MM.1S (cell line): ENCODE results near the gene GPR26.

Source experiments
- DNase-seq: peaks from one replicate; pipeline ENCODE4 v3.0.0-alpha.2; 2015
- H2AFZ ChIP-seq: fragments of 300-600 bp; sonication (generic); 2 replicates; pipeline ENCODE4 v1.6.0; 2016; ENCODE audit warnings: antibody characterized with exemption, low read length
- H3F3A ChIP-seq: fragments of 300-600 bp; sonication (generic); 2 replicates; pipeline ENCODE4 v1.6.1; 2016; ENCODE audit warnings: mild to moderate bottlenecking, antibody characterized with exemption, low read length, moderate library complexity, mixed read lengths; ENCODE audit not compliant: insufficient read depth
- H3K27ac ChIP-seq: fragments of 300-600 bp; sonication (generic); 2 replicates; pipeline ENCODE4 v1.5.1; 2016; ENCODE audit warnings: mild to moderate bottlenecking, low read length
- H3K27me3 ChIP-seq: fragments of 300-600 bp; sonication (generic); replicated peaks from 2 replicates; pipeline ENCODE4 v1.6.0; 2016; ENCODE audit warnings: low read length; ENCODE audit not compliant: insufficient read depth
- H3K36me3 ChIP-seq: fragments of 300-600 bp; sonication (generic); replicated peaks from 2 replicates; pipeline ENCODE4 v1.6.1; 2016; ENCODE audit warnings: mild to moderate bottlenecking, low read length, mixed read lengths; ENCODE audit not compliant: insufficient read depth
- H3K4me1 ChIP-seq: fragments of 300-600 bp; sonication (generic); 2 replicates; pipeline ENCODE4 v1.6.1; 2016; ENCODE audit warnings: low read length, mixed read lengths
- H3K4me2 ChIP-seq: fragments of 300-600 bp; sonication (generic); 2 replicates; pipeline ENCODE4 v1.6.0; 2016; ENCODE audit warnings: low read depth, low read length
- H3K4me3 ChIP-seq: fragments of 300-600 bp; sonication (generic); 2 replicates; pipeline ENCODE4 v1.5.1; 2016; ENCODE audit warnings: low read length, mixed read lengths
- H3K79me2 ChIP-seq: fragments of 300-600 bp; sonication (generic); 2 replicates; pipeline ENCODE4 v1.6.1; 2016; ENCODE audit warnings: mixed run types, low read length, mixed read lengths
- H3K9ac ChIP-seq: fragments of 300-600 bp; sonication (generic); 2 replicates; pipeline ENCODE4 v1.6.1; 2016; ENCODE audit warnings: low read length, mixed read lengths
- H3K9me2 ChIP-seq: fragments of 300-600 bp; sonication (generic); replicated peaks from 2 replicates; pipeline ENCODE4 v1.6.1; 2016; ENCODE audit warnings: mild to moderate bottlenecking, low read length, mixed read lengths; ENCODE audit not compliant: insufficient read depth
- H3K9me3 ChIP-seq: fragments of 300-600 bp; sonication (generic); replicated peaks from 2 replicates; pipeline ENCODE4 v1.6.1; 2016; ENCODE audit warnings: mild to moderate bottlenecking, low read length, mixed read lengths; ENCODE audit not compliant: insufficient read depth
- H4K20me1 ChIP-seq: fragments of 300-600 bp; sonication (generic); 2 replicates; pipeline ENCODE4 v1.6.1; 2016; ENCODE audit warnings: mild to moderate bottlenecking, low read length, moderate library complexity, mixed read lengths; ENCODE audit not compliant: insufficient read depth
- EZH2 ChIP-seq: fragments of 300-600 bp; sonication (generic); optimal IDR thresholded peaks from 2 replicates; pipeline ENCODE3; 2017; ENCODE audit warnings: low read depth, mild to moderate bottlenecking, antibody characterized with exemption, low read length, mixed read lengths
- EZH2phosphoT487 ChIP-seq: fragments of 300-600 bp; sonication (generic); IDR thresholded peaks from 2 replicates; pipeline ENCODE4 v1.6.1; 2018; ENCODE audit warnings: antibody characterized with exemption, low read length
- TF ChIP-seq, protein P1 (sequence below): fragments of 300-600 bp; sonication (generic); IDR thresholded peaks from 2 replicates; pipeline ENCODE4 v1.5.1; 2016; ENCODE audit warnings: antibody characterized with exemption, low read length, mixed read lengths

GPR26 gene, protein sequence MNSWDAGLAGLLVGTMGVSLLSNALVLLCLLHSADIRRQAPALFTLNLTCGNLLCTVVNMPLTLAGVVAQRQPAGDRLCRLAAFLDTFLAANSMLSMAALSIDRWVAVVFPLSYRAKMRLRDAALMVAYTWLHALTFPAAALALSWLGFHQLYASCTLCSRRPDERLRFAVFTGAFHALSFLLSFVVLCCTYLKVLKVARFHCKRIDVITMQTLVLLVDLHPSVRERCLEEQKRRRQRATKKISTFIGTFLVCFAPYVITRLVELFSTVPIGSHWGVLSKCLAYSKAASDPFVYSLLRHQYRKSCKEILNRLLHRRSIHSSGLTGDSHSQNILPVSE

GRCh38 chr10:123666318-123667236 lies at the start of gene GPR26:
TSS of gene GPR26 (plus strand) at chr10:123666355. CDS start at chr10:123666408, 53 bp downstream.
- H2AFZ ChIP-seq, result no peak within 1 kb of the TSS
- H3K4me1 ChIP-seq, result no peaks in the 10 kb centered on the region
- H3K4me3 ChIP-seq, result no peak within 1 kb of the TSS
- no peak within 1 kb of the TSS for H3K9ac ChIP-seq
- H3K79me2 ChIP-seq, result no peaks in the 10 kb centered on the region
- no peak within 1 kb of the TSS for H3K4me2 ChIP-seq
- H3K27me3 ChIP-seq, result peaks cover 10% of the 10 kb centered on the region; the same call in 1 of the 2 replicates
- no peak for DNase-seq
- H3K36me3 ChIP-seq, result no peaks in the 10 kb centered on the region
- no peaks in the 10 kb centered on the region for H4K20me1 ChIP-seq
- H3K9me3 ChIP-seq, result no peaks in the 10 kb centered on the region
- H3K9me2 ChIP-seq, result no peaks in the 10 kb centered on the region
- H3F3A ChIP-seq, result no peaks in the 10 kb centered on the region
- TF ChIP-seq, protein P1, sequence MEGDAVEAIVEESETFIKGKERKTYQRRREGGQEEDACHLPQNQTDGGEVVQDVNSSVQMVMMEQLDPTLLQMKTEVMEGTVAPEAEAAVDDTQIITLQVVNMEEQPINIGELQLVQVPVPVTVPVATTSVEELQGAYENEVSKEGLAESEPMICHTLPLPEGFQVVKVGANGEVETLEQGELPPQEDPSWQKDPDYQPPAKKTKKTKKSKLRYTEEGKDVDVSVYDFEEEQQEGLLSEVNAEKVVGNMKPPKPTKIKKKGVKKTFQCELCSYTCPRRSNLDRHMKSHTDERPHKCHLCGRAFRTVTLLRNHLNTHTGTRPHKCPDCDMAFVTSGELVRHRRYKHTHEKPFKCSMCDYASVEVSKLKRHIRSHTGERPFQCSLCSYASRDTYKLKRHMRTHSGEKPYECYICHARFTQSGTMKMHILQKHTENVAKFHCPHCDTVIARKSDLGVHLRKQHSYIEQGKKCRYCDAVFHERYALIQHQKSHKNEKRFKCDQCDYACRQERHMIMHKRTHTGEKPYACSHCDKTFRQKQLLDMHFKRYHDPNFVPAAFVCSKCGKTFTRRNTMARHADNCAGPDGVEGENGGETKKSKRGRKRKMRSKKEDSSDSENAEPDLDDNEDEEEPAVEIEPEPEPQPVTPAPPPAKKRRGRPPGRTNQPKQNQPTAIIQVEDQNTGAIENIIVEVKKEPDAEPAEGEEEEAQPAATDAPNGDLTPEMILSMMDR, result no peak
- TF ChIP-seq EZH2, result no peak
- TF ChIP-seq EZH2phosphoT487, result no peak
- H3K27ac ChIP-seq, result no peak within 1 kb of the TSS

GRCh38 chr10:123618224-123618623 lies 47.9 kb upstream of the GPR26 start:
- Histone ChIP-seq H3K27me3 (no peaks in the 10 kb centered on the region; the same call in 1 of the 2 replicates), H4K20me1 (no peaks in the 10 kb centered on the region), H3K36me3 (no peaks in the 10 kb centered on the region), H3K9me3 (no peaks in the 10 kb centered on the region), H3K4me3 (no peak overlapping the region), H3K9ac (no peak overlapping the region), H2AFZ (no peak overlapping the region), H3K4me1 (no peaks in the 10 kb centered on the region), H3F3A (no peaks in the 10 kb centered on the region), H3K4me2 (no peak overlapping the region), H3K9me2 (no peaks in the 10 kb centered on the region), H3K79me2 (no peaks in the 10 kb centered on the region), H3K27ac (no peak overlapping the region)
- DNase-seq, result no peak
- TF ChIP-seq, protein P1, result no peak
- TF ChIP-seq EZH2phosphoT487 (no peak), EZH2 (no peak)

DNA sequence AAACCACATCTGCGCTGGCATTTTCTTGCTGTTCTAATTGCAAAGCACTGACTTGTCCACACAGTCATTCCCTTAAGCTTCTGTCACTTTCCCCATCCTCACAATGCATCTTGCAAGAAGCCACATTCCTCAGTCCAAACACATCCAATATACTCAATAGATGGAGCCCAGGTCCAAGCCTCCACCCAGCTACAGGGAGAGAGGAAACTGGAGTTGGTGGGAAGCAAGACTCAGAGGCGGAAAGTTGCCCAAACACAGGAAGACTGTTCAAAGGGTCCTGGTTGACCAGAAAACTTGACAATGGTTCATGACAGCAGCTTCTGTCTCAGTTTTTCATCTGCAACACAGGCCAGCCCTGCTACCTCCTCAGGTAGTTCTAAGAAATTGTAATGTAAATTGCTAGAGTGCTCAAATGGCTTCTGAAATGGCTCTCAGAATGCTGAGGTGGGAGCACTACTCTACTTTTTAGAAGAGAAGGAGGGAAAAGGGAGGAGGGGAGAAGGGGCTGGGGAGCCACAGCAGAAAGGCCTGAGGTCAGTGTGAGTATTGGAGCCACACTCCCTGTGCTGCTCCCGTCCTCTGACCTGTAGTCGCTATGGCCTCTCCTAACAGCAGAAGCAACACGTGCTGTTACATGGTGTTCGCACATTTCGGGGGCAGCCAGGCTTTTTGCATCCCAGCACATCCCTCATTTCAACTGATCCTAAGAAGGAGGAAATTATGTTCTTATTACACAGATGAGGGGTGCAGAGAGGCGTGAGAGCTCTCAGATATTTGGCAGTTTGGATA lies 46.9 kb upstream of the GPR26 start:
- H2AFZ ChIP-seq, result no peak overlapping the region
- no peak for TF ChIP-seq EZH2
- TF ChIP-seq, protein P1, result no peak
- no peak for TF ChIP-seq EZH2phosphoT487
- H3F3A ChIP-seq, result no peaks in the 10 kb centered on the region

More for the DNA sequence above, 46.9 kb upstream of the GPR26 start:
- no peak overlapping the region for H3K27ac ChIP-seq
- no peak overlapping the region for H3K4me3 ChIP-seq
- no peak overlapping the region for H3K4me2 ChIP-seq
- H3K27me3 ChIP-seq, result no peaks in the 10 kb centered on the region; the same call in 1 of the 2 replicates
- no peaks in the 10 kb centered on the region for H4K20me1 ChIP-seq
- no peaks in the 10 kb centered on the region for H3K79me2 ChIP-seq
- H3K4me1 ChIP-seq, result no peaks in the 10 kb centered on the region
- H3K36me3 ChIP-seq, result no peaks in the 10 kb centered on the region
- no peak for DNase-seq
- no peaks in the 10 kb centered on the region for H3K9me3 ChIP-seq
- no peak overlapping the region for H3K9ac ChIP-seq
- no peaks in the 10 kb centered on the region for H3K9me2 ChIP-seq
